Measurements from ENCODE around the gene ITGA11. TPM values are rescaled to one million over a fixed set of nuclear protein-coding genes. Genes with fewer than 3 reads are reported as not detected.

The ITGA11 gene
- total and polyA plus RNA-seq, 12 donors = 1.4 to 25.9 (median 12.3) TPM

DNA sequence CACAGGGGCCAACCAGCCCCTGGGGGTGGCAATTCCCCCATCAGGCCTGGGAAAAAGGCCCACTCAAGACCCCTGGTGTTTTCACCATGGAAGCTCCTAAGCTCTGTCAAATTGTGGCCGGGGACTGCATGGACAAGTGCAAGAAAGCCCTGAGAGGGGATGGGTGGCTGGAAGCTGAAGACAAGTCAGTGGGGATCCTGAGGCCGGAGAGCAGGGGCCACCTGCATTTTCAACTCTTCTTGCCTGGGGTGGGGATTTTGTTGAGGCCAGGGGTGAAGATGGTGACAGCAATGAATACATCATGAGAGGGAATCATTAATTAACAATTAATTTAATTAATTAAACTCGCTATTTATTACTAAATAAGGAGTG lies 120.5 kb downstream of the ITGA11 start:
- DNase-seq (no peak), ATAC-seq (no peak)
- H3K9me3 ChIP-seq = no peaks in the 10 kb centered on the region
- no peak overlapping the region for H3K27ac ChIP-seq
- WGBS, 2 donors = 97% methylated on average over 3 of the region's 3 CpGs
- peaks cover 0 to 14% (median 0%) of the 10 kb centered on the region in 9 donors for H3K36me3 ChIP-seq
- H3K4me1 ChIP-seq = peaks cover 0 to 32% (median 15%) of the 10 kb centered on the region in 9 donors
- TF ChIP-seq, protein P1, sequence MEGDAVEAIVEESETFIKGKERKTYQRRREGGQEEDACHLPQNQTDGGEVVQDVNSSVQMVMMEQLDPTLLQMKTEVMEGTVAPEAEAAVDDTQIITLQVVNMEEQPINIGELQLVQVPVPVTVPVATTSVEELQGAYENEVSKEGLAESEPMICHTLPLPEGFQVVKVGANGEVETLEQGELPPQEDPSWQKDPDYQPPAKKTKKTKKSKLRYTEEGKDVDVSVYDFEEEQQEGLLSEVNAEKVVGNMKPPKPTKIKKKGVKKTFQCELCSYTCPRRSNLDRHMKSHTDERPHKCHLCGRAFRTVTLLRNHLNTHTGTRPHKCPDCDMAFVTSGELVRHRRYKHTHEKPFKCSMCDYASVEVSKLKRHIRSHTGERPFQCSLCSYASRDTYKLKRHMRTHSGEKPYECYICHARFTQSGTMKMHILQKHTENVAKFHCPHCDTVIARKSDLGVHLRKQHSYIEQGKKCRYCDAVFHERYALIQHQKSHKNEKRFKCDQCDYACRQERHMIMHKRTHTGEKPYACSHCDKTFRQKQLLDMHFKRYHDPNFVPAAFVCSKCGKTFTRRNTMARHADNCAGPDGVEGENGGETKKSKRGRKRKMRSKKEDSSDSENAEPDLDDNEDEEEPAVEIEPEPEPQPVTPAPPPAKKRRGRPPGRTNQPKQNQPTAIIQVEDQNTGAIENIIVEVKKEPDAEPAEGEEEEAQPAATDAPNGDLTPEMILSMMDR (IDR thresholded peaks at IDR 0.05) = no peak
- peaks cover 0 to 3% (median 0%) of the 10 kb centered on the region in 7 donors for H3K27me3 ChIP-seq
- no peak overlapping the region for H3K4me3 ChIP-seq
- intact Hi-C loops (cut with DNase I) = loop anchor here in 1 of 10 donors (5.0 kb wide), 1 partner anchor 71 kb away; no protein-coding TSS in a partner anchor

DNA sequence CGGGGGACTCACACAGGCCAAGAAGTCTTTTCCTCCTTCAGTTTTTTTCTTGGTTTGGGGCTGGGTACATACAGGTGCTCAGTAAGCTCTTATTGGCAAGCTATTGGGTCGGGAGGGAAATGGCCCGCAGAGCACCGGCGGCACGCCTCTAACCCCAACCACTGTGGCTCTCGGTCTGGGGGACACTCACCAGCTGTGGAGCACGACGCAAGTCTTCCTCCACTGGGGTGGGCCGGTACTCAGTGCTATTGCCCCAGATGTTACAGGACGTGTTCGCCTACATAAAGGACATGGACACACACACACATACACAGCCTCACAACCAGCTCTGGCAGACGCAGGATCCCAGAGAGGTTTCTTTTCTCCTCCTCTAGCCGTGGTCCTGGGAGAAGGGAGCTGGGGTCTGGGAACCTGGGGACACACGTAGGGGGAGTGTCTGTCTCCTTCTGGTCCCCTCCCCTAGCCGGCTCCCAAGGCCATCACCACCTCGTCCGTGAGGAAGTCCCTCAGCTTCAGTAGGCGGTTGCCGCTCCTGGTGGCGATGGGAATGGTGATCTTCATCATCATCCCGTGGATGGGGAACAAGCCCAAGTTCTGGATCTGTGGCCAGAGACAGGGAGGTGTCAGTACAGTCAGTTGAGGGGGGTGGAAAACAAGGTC lies 121.0 kb downstream of the ITGA11 start:
- intact Hi-C loops (cut with DNase I) = loop anchor here in 1 of 10 donors (5.0 kb wide), 1 partner anchor 71 kb away; no protein-coding TSS in a partner anchor
- Histone ChIP-seq H3K27me3 (peaks cover 0 to 3% (median 0%) of the 10 kb centered on the region in 7 donors), H3K4me1 (peaks cover 0 to 31% (median 18%) of the 10 kb centered on the region in 9 donors), H3K4me3 (no peak overlapping the region), H3K36me3 (peaks cover 0 to 14% (median 0%) of the 10 kb centered on the region in 9 donors), H3K27ac (peak overlapping the region in 6 of 10 donors; percentile 29 to 65 (median 36)), H3K9me3 (no peaks in the 10 kb centered on the region)
- WGBS, 2 donors = 90 to 93% methylated on average over 22 of the region's 22 CpGs
- TF ChIP-seq, protein P1 (IDR thresholded peaks at IDR 0.05) = no peak
- ATAC-seq = peak in 3 of 8 donors; percentile 1 to 7 (median 3)
- no peak for DNase-seq

DNA sequence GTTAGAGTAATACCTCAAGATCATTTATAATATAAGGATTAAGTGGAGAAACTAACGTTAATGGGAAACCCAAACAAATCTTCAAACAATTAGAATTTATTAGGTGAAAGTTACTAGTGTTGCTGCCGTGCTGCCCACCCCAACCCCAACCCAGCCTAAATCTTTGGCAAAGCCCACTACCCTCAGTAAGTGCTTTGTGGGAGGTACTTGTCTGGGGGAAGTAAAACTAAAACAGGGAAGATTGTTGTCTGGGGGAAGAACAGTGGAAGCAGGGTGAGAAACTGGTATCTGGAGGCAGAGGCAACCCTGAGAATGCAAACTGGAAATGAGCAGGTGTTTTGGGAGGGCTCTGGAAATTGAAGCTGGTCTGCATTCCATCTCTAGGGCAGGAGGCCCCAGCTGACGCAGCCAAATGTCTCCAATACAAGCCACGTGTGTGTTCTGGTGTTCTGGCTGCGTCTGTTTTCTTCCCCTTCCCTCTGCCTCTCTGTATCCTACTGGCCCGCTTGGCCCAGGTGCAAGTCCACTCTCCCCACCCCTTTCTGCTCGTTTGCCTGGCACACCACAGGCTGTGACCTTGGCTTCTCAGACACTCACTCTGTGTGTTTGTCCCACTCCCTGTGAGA lies 121.7 kb downstream of the ITGA11 start:
- peak; percentile 20 to 84 (median 68) for ATAC-seq

DNA sequence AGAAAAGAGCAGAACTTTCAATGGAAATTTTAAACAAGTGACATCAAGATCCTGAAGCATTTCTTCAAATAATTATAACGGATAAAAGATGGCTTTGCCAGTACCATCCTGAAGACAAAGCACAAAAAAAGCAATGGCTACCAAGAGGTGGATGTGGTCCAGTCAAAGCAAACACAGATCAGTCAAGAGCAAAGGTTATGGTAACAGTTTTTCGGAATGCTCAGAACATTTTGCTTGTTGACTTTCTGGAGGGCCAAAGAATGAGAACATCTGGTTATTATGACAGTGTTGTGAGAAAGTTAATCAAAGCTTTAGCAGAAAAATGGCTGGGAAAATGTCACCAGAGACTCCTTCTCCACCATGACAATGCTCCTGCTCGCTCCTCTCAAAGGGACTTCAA lies 122.9 kb downstream of the ITGA11 start:
- peaks cover 0 to 12% (median 0%) of the 10 kb centered on the region in 9 donors for H3K36me3 ChIP-seq
- H3K9me3 ChIP-seq = no peaks in the 10 kb centered on the region
- peaks cover 0 to 23% (median 10%) of the 10 kb centered on the region in 9 donors for H3K4me1 ChIP-seq
- TF ChIP-seq, protein P1 (IDR thresholded peaks at IDR 0.05) = no peak
- no peak overlapping the region for H3K4me3 ChIP-seq
- ATAC-seq (no peak), DNase-seq (no peak)
- peaks cover 0 to 2% (median 0%) of the 10 kb centered on the region in 7 donors for H3K27me3 ChIP-seq
- intact Hi-C loops (cut with DNase I) = loop anchor here in 9 of 10 donors (5.0 to 10.0 kb wide), 6 partner anchors 54 to 366 kb away; no protein-coding TSS in a partner anchor
- no peak overlapping the region for H3K27ac ChIP-seq
- 79 to 91% methylated on average over 3 of the region's 3 CpGs for WGBS, 2 donors

More for the DNA sequence above, 121.7 kb downstream of the ITGA11 start:
- H3K36me3 ChIP-seq = peaks cover 0 to 14% (median 0%) of the 10 kb centered on the region in 9 donors
- TF ChIP-seq, protein P1 (IDR thresholded peaks at IDR 0.05) = no peak
- peak; percentile 34 to 36 for DNase-seq
- H3K4me3 ChIP-seq = no peak overlapping the region
- no peaks in the 10 kb centered on the region for H3K9me3 ChIP-seq
- peaks cover 0 to 24% (median 15%) of the 10 kb centered on the region in 9 donors for H3K4me1 ChIP-seq
- H3K27me3 ChIP-seq = peaks cover 0 to 3% (median 0%) of the 10 kb centered on the region in 7 donors
- intact Hi-C loops (cut with DNase I) = loop anchor here in 1 of 10 donors (5.0 kb wide), 1 partner anchor 72 kb away; no protein-coding TSS in a partner anchor
- H3K27ac ChIP-seq = peak overlapping the region in 8 of 10 donors; percentile 0 to 65 (median 30)
- WGBS, 2 donors = 56 to 57% methylated on average over 7 of the region's 7 CpGs
